NCI-H446 treated with DMSO at 0.1 percent for 48 hours (cell line): ENCODE measurements around the gene IQCB1.
"Not testable (repeated sequence)": the region's sequence is repeated elsewhere in the genome, so short reads cannot be mapped to it uniquely, and the experiment has no call there.

ENCODE experiments used
- DNase-seq: peaks from one replicate; lab custom pipeline; 2025; lab: John Stamatoyannopoulos, UW

Gene IQCB1

DNA sequence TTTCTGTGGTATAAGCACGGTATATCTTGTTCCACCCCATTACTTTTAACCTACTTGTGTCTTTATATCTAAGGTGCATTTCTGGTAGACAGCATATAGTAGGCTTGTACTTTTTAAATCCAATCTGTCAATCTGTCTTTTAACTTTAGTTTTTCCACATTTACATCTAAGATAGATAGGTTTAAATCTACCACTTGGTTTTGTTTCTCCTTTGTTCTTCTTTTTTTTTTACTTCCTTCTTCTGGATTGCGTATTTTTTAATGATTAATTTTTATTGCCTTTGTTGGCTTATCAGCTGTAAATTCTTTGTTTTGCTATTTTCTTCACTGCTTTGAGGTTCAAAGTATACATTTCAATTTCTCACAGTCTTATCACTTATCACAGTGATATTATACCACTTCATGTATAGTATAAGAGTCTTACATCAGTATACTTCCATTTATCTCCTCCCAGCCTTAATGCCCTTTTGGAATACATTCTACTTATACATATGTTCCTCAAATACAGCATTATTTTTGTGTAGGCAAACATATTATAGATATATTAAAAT is 31.0 kb downstream of the IQCB1 start:
- no peak for DNase-seq

DNA sequence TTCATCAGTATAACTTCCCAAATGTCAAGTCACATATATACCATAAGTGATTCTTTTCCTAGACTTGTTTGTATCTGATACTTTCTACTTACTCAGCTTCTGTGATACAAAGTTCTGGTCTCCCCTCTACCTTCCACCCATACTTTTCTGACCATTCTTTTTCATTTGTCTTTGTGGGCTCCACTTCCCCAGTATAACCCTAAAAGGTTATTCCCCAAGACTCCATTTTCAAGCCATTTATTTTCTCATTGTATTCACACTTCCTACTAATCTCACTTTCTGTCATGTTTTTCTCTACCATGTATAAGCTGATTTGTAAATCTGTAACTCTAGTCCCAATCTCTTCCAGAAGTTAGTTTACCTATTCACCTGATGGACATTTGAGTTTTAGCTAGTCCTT is 34.0 kb downstream of the IQCB1 start:
- DNase-seq = no peak

DNA sequence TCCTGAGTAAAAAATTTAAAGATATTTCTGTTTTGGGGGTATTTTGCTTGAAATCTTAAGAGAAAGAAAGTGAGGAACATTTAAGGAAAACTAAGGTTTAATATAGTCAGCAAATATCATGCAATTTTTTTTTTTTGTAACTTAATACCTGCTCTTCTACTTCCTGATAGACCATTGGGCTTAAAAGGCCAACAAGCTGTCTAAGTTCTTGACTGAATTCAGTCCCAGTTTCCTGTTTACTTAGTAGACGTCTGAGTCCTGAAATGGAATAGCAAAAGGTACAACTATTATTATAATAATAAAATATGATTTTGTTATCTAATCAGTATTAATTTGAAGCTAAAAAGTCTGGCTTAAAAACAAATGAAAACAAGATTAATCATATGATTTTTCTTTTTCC is 37.9 kb downstream of the IQCB1 start:
- no peak for DNase-seq

- no peak for DNase-seq
Observed at GRCh38 chr3:121794264-121794983, 40.4 kb downstream of the IQCB1 start.

GRCh38 chr3:121793078-121793477 is 41.8 kb downstream of the IQCB1 start:
- no peak for DNase-seq

DNA sequence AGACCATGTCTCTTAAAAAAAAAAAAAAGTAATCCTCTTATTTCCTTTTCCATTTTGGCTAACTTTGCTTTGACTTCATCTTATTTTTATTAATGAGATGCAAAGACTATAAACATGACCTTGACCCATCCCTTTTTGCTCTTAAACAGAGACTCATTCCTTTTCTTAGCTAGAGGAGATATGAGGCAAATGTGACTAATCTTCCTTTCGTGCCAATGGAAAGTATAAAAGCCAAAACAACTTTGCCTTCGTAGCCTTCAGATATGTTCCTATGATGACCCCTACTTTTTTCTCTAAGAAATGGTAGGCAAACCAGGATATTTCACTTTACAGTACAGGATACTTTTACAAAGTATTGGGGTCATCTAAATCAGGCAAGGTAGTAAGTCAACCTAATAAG is 48.4 kb downstream of the IQCB1 start:
- no peak for DNase-seq

DNA sequence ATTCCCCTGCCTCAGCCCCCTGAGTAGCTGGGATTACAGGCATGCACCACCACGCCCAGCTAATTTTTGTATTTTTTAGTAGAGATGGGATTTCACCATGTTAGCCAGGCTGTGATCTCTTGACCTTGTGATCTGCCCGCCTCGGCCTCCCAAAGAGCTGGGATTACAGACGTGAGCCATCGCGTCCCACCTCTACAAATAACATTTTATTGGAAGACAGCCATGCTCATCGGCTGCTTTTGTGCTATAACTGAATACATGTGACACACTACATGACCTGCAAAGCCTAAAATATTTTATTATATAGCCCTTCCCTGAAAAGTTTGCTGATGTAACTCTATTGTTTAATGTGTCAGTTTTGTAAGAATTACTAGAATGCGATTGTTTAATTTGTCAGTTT is 52.1 kb downstream of the IQCB1 start:
- not testable (repeated sequence) for DNase-seq

DNA sequence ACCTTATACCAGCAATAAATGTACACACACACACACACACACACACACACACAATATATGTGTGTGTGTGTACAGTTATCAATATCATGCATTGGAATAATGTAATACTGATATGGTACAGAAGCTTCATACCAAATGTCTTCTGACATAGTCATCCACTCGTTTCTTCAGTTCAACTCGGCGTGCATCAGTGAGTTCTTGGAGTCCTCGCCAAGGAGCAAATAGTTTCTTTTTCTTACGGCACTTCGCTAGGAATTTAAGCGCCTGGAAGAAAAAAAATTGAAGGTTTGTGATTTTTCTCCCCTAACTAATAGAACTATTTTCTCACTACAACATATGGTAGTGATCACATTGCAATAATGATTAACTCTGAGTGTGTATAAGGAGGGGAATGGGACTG is 53.2 kb downstream of the IQCB1 start:
- no peak for DNase-seq

DNA sequence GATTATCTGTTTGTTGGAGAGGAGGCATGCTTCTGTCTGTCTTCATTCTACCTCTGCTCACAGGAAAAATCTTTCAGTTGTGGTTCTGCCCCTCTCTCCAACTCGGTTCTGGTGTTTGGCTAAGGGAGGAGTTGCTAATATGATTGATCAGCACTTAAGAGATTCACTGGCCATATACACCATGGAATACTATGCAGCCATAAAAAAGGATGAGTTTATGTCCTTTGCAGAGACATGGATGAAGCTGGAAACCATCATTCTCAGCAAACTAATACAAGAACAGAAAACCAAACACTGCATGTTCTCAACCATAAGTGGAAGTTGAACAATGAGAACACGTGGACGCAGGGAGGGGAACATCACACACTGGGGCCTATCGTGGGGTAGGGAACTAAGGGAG is 59.8 kb downstream of the IQCB1 start:
- DNase-seq = not testable (repeated sequence)

DNA sequence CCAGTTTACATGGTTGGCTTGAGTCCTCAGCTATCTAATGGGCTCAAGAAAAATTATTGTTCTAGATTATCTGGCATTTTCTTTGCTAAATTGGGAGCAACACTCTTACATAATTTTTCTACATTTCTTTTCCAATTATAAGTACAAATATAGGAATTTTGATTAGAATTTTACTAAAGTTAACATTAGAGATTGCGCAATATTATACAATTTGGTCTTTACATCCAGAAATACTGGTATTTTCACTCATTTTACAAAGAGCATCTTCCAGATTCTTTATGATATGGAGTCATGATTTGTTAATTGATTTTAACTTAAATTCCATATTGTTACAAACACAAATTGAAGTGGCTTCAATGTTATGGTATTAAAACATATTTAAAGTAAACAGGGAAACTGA is 65.6 kb downstream of the IQCB1 start:
- no peak for DNase-seq

- no peak for DNase-seq
Observed at GRCh38 chr3:121768452-121768851, 66.4 kb downstream of the IQCB1 start.

DNA sequence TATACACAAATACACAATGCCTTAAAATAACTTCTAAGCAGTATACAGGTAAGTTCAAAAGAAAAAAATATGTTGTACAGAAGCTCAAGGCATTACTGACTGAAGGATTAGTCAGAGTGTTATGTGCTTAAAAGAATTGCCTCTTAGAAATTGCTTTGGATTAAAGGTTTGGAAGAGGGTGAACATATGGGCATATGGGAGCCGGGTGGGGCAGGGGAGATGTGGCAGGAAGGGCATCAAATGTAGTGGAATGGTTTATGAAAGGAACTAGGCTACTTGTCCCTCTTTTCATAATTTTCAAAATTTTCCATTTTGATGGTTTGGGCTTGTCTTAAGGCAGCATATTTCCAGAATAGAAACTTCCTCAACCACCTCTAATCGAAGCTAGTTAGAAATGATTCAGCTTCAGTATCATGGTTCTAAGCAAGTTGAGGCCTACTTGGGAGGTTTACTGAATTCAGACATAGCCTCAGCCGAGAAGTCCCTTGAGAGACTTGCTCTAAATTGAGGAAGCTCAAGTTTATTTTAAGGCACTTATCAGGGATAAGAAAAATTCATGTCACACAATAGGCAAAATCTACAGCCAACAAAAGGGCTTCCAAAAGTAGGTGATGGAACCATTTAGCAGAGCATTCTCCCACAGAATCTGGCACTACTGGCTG is 75.2 kb downstream of the IQCB1 start:
- no peak for DNase-seq

DNA sequence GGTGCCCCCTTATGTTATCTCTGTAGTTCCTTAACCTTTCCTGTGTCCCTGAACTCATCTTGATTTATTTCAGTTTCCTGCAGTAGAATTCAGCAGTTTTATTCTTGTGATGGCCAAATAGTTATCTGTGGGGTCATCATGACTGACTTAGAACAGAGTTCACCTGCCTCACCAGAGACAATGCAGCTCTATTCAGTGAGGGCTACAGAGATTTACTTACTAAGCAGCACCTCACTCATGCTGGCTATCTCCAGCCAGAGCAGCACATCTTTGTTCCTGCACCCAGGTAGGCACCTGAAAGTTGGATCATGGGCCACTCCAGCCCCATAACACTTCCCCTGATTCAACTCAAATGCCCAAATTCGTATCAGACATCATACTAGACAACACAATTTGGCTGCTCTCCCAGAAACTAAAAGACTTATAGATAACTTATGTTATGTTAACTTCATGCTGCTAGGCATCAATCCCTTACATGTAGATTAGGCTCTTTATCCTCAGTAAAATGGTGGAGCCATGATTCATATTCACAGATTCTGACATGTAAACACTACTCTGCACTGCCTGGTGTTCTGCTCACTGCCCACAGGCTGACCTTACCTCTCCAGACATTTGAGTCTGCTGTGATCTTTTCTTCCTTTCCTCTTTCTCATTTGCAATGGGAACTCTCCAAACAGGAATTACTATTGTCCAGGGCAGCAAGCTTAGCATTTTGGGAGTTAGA is 76.0 kb downstream of the IQCB1 start:
- no peak for DNase-seq

DNA sequence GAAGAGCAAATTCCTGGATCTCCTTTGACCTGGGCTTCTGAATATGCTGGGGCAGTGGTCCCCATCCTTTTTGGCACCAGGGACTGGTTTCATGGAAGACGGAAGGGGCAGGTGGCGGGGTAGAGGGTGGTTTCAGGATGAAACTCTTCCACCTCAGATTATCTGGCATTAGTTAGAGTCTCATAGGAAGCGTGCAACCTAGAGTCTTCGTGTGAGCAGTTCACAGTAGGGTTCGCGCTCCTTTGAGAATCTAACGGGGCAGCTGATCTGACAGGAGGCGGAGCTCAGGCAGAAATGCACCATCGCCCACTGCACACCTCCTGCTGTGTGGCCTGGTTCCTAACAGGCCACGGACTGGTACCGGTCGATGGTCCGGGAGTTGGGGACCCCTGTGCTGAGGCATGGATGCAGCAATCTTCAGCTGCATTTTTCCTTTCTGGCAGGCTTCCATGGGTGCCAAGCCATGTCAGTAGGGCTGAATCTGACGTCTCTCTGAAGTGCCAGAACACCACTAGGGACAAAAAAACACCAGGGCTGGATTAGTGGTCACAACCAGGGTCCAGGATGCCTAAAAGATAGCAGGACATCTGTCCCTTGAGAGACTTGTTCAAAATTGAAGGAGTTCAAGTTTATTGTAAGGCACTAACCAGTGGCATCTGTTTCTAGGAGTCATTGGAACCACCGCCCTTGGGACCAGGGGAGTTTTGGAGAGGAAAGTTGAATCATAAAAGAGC is 76.9 kb downstream of the IQCB1 start:
- DNase-seq = no peak

DNA sequence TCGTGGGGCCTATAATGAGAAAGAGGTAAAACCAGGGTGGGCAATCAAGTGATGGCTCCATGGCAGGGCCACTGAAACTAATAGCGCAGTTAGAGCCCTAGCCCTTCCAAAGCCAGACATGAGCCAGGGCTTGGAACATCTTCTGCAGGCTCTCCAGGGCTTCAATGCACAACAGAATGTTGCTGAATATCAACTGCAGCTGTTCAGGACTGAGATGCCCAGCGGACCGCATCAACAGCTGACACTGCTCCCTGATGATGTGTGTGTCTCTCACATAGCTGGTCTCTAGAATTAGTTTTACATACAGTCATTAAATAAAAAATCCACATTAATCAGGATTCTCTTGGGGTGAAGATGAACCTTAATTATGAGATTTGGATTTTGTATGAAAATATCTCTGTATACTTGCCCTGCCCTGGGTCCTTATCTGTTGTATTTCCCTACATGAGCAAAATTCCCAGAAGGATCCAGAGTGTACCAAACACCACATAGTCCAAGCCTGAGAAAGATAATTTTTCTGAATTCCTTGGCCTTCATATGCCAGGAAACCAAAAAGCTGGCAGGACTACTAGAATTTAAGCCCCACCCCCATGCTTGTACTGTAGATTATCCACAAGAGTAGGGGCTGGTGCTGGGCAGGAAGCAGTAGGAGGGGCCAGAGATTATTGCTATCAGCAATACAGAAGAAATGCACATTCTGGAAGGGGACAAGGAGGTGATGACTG is 77.6 kb downstream of the IQCB1 start:
- no peak for DNase-seq

DNA sequence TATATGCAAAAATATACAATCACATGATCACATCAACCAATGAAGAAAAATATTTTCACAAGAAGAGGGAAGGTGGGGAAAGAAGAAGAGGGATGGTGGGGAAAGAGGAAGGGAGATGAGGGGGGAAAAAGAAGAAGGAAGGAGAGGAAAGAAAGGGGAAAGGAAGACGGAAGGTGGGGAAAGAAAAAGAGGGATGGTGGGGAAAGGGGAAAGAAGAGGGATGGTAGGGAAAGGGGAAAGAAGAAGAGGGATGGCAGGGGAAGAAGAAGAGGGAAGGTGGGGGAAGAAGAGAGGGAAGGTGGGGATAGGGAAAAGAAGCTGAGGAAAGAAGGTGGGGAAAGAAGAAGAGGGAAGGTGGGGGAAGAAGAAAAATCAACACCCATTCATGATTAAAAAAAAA is 82.1 kb downstream of the IQCB1 start:
- DNase-seq = no peak

DNA sequence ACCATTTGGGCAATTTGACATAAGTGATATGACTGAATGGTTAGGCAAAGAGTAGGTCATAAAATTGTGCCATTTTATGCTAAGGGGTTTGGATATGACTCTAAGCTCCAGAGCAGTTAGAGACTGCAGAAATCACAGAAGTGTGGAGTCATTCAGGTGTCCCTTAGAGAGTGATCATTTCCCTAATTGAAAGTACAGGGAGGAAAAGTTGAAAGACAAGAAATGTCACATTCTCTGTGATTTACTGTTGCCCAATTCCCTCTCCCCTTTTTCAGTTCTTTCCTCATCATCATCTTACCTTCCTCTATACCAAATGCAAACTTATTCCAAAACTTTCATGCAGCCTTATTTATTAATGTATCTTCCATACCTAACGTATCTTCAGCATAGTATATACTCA is 82.6 kb downstream of the IQCB1 start:
- no peak for DNase-seq

DNA sequence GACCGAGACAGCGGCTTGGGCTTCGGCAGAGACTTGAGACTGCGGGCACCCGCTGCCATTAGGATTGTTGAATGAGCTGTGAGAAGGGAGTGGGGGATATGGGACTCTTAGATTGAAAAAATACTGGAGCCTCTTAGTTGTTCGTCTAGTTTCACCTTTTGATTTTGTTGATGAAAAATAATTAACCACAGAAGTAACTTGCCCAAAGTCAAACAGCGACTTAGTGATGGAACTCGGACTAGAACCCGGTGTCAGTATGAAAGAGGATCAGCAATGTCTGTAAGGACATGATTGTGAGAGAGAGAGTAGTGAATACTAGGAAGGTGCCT is 84.8 kb downstream of the IQCB1 start:
- DNase-seq = no peak

DNA sequence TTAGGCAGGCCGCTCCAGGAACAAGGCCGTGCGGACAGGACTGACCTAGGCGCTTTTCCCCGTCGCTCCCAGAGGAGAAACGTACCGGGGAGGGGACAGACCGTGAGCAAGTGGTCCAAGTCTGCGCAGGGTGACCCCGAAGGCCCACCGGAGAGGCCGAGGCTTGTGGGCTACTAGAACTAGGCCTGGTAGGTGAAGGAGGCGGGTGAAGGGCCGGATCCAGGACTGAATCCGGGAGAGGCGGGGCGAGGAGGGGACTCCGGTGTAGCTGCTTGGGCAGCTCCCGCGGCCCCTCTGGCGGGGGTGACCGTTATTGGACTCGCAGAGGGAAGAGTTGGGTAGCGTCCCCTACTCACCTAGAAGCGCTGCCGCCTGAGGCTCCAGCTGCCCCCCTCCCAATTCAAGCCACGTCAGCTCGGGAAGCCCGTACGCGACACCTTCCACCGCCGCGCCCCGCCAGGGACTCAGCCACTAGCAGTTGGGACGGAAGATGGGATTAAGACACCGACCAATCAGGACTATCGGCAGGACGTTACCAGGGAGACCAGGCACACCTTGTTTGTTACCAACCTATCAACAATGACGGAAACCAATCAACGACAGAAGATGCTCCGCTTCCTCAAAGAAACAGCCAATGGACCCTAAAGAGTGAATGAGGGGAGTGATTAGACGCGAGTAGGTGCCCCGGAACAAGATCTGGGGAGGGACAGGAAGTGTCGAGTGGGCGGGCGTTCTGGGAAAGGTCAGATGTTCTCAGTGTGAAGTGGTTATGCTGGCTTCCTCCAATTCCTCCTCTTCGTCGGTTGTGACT is 85.4 kb downstream of the IQCB1 start, which contains the start of gene GOLGB1:
Gene GOLGB1 (minus strand): TSS at position 466 of the 811 bp plus-strand sequence. CDS start 18,770 bp downstream, outside the sequence.
- peak; percentile 99 for DNase-seq

DNA sequence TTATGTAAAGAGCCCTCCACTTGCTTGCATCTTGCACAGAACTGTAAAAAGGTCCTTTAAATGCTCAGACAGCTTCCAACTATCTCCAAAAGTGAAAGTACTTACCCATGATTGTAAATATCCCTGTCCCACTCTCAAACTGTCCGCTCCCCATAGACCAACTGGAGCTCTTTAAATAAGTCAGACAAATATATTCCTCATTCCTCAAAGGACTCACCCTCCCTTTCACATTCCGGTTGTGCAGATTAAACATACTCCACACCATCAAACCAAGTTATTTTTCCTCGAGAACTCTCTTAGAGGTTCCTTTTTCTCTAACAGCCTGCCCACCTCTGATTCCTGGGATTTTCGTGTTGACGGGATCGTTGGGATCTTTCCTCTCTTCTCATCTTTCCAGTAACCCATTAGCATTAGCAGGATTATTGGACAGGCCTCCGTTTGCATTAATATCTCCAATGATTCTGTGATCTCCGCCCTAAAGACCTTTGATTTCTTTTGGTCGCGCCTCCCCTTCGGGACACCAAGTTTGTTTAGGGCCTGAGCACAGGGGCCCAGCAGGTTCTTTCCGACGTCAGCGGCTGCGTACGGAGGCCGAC is 86.1 kb downstream of the IQCB1 start:
- DNase-seq = no peak
